Keratinocyte (primary cell): ENCODE results near the gene OPRD1.

ENCODE experiments used
- EZH2 ChIP-seq: IDR thresholded peaks from one replicate; pipeline ENCODE4 v1.6.1; 2012; ENCODE audit warnings: inconsistent platforms, mild to moderate bottlenecking, low read length, moderate library complexity
- TF ChIP-seq, protein P1 (sequence below), 3 experiments: IDR thresholded peaks in 1 of 3; conservative IDR thresholded peaks in 1 of 3; optimal IDR thresholded peaks in 1 of 3; 2 replicates in 2 of 3; 3 replicates in 1 of 3; pipeline versions ENCODE3 to v1.5.1; 2011; ENCODE audit warnings: low read length in 3 of 3, mild to moderate bottlenecking in 3 of 3, moderate library complexity in 2 of 3, control low read depth in 1 of 3, inconsistent platforms in 1 of 3; ENCODE audit not compliant: insufficient read depth in 2 of 3; ENCODE audit errors: extremely low read depth in 1 of 3

GRCh38 chr1:28888915-28889314, 76.9 kb downstream of the OPRD1 start:
- TF ChIP-seq, protein P1, sequence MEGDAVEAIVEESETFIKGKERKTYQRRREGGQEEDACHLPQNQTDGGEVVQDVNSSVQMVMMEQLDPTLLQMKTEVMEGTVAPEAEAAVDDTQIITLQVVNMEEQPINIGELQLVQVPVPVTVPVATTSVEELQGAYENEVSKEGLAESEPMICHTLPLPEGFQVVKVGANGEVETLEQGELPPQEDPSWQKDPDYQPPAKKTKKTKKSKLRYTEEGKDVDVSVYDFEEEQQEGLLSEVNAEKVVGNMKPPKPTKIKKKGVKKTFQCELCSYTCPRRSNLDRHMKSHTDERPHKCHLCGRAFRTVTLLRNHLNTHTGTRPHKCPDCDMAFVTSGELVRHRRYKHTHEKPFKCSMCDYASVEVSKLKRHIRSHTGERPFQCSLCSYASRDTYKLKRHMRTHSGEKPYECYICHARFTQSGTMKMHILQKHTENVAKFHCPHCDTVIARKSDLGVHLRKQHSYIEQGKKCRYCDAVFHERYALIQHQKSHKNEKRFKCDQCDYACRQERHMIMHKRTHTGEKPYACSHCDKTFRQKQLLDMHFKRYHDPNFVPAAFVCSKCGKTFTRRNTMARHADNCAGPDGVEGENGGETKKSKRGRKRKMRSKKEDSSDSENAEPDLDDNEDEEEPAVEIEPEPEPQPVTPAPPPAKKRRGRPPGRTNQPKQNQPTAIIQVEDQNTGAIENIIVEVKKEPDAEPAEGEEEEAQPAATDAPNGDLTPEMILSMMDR (optimal IDR thresholded peaks at IDR 0.05 in 1 of 3, IDR thresholded peaks at IDR 0.05 in 1 of 3, conservative IDR thresholded peaks at IDR 0.05 in 1 of 3; ENCODE audit: extremely low read depth in 1 of 3, insufficient read depth in 2 of 3, low read length in 3 of 3), result no peak
- no peak for TF ChIP-seq EZH2
